Astrocyte (in vitro differentiated cells and primary cell): ENCODE measurements around the gene SFTPA2.
"Not testable (repeated sequence)": the region's sequence is repeated elsewhere in the genome, so short reads cannot be mapped to it uniquely, and the experiment has no call there.

Source experiments
- CTCF ChIP-seq: IDR thresholded peaks from 2 replicates; pipeline ENCODE4 v1.5.1; 2011; ENCODE audit warnings: low read depth, mild to moderate bottlenecking, inconsistent platforms, low read length, moderate library complexity; ENCODE audit not compliant: insufficient read depth
- EZH2 ChIP-seq: IDR thresholded peaks from 2 replicates; pipeline ENCODE4 v1.6.1; 2012; ENCODE audit warnings: mild to moderate bottlenecking, low read length, inconsistent platforms; ENCODE audit not compliant: insufficient read depth

- TF ChIP-seq EZH2, CTCF: not testable (repeated sequence)
These were observed 15.1 kb downstream of the SFTPA2 start for GRCh38 chr10:79544926-79545659.
